NCI-H524 treated with DMSO at 0.1 percent for 48 hours (cell line): ENCODE measurements around the gene ADAMTS13.
"Not testable (repeated sequence)": the region's sequence is repeated elsewhere in the genome, so short reads cannot be mapped to it uniquely, and the experiment has no call there.

Experiments used
- DNase-seq: peaks from one replicate; lab custom pipeline; 2025; lab: John Stamatoyannopoulos, UW

Gene ADAMTS13

GRCh38 chr9:133425049-133425632 lies 3.0 kb downstream of the ADAMTS13 start:
- DNase-seq: no peak

DNA sequence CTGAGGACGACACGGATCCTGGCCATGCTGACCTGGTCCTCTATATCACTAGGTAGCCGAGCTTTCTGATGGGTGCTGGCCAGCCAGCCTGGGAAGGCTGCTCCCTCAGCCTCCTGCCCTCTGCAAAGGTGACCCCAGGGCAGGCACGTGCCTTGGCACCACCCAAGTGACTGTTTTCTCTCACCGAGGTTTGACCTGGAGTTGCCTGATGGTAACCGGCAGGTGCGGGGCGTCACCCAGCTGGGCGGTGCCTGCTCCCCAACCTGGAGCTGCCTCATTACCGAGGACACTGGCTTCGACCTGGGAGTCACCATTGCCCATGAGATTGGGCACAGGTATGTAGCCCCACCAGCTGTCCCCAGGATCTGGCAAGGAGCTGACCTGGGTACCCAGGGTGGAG lies 3.8 kb downstream of the ADAMTS13 start:
- no peak for DNase-seq

DNA sequence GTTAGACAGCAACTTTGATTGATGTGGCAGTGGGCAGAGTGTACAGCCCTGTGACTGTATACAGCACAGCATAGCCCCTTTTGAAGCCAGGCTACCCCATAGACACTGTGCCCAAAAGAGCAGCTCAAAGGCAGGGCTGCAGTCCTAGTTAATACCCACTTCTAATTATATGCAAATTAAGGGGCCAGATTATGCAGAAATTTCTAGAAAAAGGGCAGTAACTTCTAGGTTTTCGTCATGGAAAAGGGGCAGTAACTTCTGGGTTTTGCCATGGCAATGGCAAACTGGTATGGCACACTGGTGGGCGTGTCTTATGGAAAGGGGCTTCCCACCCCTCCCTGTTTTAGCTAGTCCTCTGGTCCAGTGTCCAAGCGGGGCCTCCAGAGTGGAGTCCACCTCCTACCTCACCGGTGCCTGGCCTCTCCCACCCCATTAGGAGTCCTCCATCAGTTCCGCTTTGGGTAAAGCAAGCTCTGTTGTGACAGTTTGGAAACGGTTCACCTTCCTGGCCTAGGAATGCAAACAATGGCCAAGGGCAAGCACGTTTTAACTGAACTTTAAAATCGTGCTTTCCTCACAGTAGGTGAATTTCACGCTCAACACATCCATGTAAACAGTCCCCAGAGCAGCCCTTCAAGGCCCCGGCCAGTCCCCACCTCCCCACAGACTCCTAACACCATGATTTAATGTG lies 5.6 kb downstream of the ADAMTS13 start:
- no peak for DNase-seq

DNA sequence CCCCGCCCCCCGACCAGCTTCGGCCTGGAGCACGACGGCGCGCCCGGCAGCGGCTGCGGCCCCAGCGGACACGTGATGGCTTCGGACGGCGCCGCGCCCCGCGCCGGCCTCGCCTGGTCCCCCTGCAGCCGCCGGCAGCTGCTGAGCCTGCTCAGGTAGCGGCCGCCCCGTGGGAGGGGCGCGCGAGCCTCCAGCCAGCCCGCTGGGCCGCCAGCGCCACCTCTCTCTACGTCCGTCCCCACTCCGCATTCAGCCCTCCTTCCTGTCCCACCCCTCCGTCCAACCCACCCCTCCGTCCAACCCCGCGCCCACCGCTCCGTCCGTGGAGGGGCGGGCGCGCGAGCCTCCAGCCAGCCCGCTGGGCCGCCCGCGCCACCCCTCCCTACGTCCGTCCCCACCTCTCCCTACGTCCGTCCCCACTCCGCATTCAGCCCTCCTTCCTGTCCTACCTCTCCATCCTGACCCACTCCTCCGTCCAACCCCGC lies 6.5 kb downstream of the ADAMTS13 start:
- no peak for DNase-seq

GRCh38 chr9:133429214-133429613 lies 7.0 kb downstream of the ADAMTS13 start:
- no peak for DNase-seq

GRCh38 chr9:133429641-133430161 lies 7.5 kb downstream of the ADAMTS13 start:
- DNase-seq: no peak

DNA sequence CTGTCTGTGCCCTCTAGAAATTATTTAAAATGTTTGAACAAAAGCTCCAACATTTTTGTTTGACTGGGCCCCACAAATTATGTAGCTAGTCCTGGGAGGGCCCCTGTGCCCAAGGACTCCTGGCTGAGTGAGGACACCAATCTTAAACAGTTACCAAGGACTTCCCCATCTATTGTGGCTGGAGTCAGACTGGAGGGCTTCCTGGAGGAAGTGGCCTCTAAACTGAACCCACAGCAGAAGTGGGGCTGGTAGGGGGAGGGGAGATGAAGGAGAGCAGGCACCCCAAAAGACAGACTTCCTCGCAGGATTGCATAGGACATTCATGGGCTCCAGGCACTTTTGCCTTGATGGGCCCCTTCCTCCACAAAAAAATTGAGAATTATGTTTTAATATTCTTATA lies 8.1 kb downstream of the ADAMTS13 start:
- no peak for DNase-seq

DNA sequence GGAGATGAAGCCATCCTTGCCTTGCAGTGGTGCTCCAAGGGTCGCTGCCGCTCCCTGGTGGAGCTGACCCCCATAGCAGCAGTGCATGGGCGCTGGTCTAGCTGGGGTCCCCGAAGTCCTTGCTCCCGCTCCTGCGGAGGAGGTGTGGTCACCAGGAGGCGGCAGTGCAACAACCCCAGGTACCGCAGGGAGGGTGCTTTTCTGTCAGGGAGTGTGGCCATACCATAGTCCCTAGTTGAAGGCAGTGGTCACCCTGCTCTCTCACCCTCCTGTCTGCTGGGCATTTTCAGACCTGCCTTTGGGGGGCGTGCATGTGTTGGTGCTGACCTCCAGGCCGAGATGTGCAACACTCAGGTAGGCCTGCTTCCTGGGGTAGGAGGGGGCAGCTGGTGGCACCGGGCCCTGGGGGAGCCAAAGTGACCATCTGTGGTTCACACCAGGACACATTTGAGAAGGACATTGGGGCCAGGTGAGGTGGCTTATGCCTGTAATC lies 11.2 kb downstream of the ADAMTS13 start:
- no peak for DNase-seq

DNA sequence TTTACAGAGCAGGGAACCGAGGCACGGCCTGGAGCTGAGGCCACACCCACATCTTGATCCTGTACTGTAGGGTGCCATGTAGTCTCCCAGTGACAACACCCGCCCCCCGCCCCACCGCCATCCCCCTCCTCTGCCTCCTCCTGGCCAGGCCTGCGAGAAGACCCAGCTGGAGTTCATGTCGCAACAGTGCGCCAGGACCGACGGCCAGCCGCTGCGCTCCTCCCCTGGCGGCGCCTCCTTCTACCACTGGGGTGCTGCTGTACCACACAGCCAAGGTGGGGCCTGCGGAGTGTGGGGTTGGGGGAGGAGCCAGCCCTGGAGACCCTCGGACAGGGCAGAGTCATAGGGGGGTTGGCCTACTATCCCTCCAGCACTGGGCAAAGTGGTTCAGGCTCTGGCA lies 14.5 kb downstream of the ADAMTS13 start:
- no peak for DNase-seq

GRCh38 chr9:133437753-133438531 lies 15.8 kb downstream of the ADAMTS13 start:
- DNase-seq: no peak

DNA sequence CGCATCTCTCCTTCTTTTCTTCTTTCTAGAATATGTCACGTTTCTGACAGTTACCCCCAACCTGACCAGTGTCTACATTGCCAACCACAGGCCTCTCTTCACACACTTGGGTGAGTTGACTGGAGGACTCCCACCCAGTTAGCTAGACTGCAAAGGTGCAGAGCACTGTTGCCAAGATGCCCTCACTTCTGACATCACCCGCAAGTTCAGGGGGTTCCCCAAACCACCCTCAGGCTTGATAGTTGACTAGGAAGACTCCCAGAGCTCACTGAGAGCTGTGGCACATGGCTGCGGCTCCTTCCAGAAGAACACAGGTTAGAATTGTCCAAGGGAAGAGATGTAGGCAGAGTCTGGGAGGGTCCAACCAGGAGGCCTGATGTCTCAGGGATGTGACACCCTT lies 17.2 kb downstream of the ADAMTS13 start:
- DNase-seq: no peak

- DNase-seq: no peak
Measured at GRCh38 chr9:133440874-133441273, 18.7 kb downstream of the ADAMTS13 start.

DNA sequence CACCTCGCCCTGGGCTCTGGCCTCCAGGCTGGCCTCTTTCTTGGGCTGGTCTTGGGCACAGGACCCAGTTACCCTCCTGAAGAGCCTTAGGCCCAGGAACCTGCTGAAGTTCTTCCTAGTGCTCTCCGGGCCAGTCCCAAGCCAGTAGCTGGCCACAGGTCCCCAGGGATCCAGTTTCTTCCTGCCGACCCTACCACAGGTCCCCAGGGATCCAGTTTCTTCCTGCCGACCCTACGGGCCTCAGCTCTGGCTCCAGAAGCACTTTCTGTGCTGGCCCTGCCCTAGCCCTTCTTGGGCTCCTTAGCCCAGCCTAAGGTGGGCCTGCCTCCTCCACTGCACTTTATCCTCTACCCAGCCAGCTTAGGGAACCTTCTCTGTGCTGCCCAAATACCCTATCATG lies 19.4 kb downstream of the ADAMTS13 start:
- no peak for DNase-seq

- no peak for DNase-seq
Measured at GRCh38 chr9:133443248-133443647, 21.1 kb downstream of the ADAMTS13 start.

GRCh38 chr9:133443982-133444381 lies 21.8 kb downstream of the ADAMTS13 start:
- no peak for DNase-seq

DNA sequence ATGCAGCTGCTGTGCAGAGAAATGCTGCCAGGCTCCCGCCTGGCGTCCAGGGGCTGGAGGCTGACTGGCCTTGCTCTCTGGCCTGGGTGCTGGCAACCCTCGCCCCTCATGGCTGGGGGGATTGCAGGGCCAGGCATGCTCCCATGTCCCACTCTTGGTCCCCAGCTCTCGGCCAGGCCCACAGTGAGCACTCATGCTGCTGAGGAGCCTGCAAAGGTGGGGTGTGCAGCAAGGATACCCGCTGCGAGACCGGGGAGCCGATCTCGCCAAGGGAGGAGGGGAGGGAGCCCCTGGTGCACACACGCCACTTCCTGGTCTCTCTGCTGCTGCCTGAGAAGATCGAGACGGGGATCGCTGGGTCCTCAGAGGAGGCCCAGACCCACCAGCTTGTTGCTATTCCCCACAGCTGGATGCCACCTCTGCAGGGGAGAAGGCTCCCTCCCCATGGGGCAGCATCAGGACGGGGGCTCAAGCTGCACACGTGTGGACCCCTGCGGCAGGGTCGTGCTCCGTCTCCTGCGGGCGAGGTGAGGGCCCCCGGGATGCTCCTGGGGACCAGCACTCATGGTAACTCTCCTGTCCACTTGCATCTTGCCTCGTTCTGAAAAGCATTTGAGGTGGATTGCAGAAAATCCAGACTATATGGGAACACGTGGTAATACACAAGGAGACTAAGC lies 23.3 kb downstream of the ADAMTS13 start:
- no peak for DNase-seq

DNA sequence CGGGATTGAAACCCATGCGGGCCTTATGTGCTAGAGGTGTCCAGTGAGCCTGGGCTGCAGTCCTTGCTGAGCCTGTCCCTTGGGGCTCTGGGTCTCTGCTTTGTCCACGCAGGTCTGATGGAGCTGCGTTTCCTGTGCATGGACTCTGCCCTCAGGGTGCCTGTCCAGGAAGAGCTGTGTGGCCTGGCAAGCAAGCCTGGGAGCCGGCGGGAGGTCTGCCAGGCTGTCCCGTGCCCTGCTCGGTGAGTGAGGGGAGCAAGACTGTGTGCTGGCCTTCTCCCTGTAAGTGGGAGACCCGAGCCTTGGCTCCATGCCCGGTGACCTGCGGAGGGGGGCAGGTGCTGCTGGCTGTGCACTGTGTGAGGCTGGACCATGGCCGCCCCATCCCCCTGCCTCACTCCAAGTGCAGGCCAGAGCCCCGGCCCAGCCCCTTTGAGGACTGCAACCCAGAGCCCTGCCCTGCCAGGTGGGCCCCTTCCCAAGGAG lies 26.4 kb downstream of the ADAMTS13 start:
- no peak for DNase-seq

GRCh38 chr9:133449760-133450159 lies 27.6 kb downstream of the ADAMTS13 start:
- no peak for DNase-seq

GRCh38 chr9:133451865-133452264 lies 29.7 kb downstream of the ADAMTS13 start:
- not testable (repeated sequence) for DNase-seq

DNA sequence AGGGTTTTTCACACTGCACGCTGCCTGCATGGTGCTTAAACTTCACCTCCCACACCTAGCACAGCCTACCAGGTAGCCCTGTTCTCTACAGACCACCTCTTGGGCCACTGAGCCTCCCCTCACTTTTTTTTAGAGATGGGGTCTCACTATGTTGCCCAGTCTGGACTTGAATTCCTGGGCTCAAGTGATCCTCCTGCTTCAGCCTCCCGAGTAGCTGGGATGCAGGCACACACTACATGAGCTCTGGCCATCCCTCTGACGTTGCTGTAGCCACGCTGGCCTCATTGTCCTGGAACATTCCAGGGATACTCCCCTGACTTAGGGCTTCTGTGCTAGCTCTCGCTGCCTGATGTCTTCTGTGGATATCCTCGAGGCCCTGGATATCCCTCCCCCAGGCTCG lies 30.4 kb downstream of the ADAMTS13 start:
- no peak for DNase-seq

GRCh38 chr9:133453651-133454050 lies 31.5 kb downstream of the ADAMTS13 start:
- DNase-seq: no peak

GRCh38 chr9:133454325-133454724 lies 32.2 kb downstream of the ADAMTS13 start:
- no peak for DNase-seq
